ENCODE data around the gene CDK16. TPM values are rescaled to one million over a fixed set of nuclear protein-coding genes. Genes with fewer than 3 reads are reported as not detected.

The CDK16 gene
- total and polyA plus RNA-seq, 9 of the 15 experiments (the other 6 are each of a cell fraction or from before 2014, with no cell fraction given) = 3.9 to 104 (median 57.5) TPM

DNA sequence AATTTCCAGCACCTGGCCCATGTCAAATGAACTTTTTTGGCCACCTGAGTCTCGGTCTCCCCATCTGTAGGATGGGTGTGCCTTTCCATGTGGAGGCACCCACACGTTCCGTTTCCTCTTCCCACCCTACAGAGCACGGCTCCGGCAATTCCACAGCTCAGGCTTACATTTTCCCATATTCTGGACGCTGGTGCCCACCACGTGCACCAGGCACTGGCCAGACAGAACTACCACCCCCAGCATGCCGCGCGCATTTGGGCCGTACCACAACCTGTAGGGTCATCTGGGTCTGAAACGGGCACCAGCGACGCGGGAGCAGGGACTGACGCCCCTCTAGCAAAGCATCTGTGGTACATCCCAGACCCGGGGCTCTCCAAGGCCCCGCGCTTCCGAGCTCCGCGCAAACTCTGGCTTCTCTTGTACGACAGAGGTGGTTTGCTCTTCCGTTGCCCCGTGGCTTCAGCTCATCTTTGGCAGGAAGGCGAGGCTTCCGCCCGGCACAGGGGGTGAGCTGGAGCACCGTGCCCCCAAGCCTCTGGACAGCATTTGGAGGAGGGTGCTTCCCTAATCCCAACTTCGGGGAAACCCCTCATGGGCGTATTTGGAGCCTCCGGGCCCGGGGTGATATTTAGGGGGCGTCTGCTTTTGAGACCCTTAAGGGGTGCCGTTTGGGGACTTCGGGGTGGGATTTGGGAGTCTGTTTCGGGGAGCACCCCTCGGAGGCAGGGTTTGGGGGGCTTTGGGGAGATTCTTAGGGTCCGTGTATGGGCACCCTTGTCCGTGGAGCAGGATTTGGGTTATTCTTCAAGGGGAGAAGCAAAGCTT is 27.8 kb upstream of the CDK16 start (continued):
- TF ChIP-seq DEAF1 (CRISPR knock-in tag; IDR thresholded peaks at IDR 0.05) (no peak), LARP7 (IDR thresholded peaks at IDR 0.05) (no peak), MEIS2 (IDR thresholded peaks at IDR 0.05; ENCODE audit: partially characterized antibody) (no peak), ZNF175 (CRISPR knock-in tag; IDR thresholded peaks at IDR 0.05; ENCODE audit: low read depth) (no peak), NFE2 (IDR thresholded peaks at IDR 0.05; ENCODE audit: low read depth) (no peak), PREB (CRISPR knock-in tag; IDR thresholded peaks at IDR 0.05) (no peak), TCF7L2 (IDR thresholded peaks at IDR 0.05; ENCODE audit: low read depth, low read length) (peak; percentile 86), SLC30A9 (CRISPR knock-in tag; IDR thresholded peaks at IDR 0.05) (no peak), CBFA2T2 (conservative IDR thresholded peaks at IDR 0.05) (no peak), L3MBTL2 (IDR thresholded peaks at IDR 0.05) (peak; percentile 55; the same call in 1 of the 2 replicates), HDAC8 (tag; IDR thresholded peaks at IDR 0.05) (no peak), CBX3 (IDR thresholded peaks at IDR 0.05; ENCODE audit: borderline replicate concordance in 1 of 2, low read length in 2 of 2) (no peak), ZSCAN32 (CRISPR knock-in tag; IDR thresholded peaks at IDR 0.05) (no peak), ZNF347 (CRISPR knock-in tag; IDR thresholded peaks at IDR 0.05; ENCODE audit: low read depth) (no peak), COPS2 (conservative IDR thresholded peaks at IDR 0.05) (no peak)
- TF ChIP-seq, protein P1, sequence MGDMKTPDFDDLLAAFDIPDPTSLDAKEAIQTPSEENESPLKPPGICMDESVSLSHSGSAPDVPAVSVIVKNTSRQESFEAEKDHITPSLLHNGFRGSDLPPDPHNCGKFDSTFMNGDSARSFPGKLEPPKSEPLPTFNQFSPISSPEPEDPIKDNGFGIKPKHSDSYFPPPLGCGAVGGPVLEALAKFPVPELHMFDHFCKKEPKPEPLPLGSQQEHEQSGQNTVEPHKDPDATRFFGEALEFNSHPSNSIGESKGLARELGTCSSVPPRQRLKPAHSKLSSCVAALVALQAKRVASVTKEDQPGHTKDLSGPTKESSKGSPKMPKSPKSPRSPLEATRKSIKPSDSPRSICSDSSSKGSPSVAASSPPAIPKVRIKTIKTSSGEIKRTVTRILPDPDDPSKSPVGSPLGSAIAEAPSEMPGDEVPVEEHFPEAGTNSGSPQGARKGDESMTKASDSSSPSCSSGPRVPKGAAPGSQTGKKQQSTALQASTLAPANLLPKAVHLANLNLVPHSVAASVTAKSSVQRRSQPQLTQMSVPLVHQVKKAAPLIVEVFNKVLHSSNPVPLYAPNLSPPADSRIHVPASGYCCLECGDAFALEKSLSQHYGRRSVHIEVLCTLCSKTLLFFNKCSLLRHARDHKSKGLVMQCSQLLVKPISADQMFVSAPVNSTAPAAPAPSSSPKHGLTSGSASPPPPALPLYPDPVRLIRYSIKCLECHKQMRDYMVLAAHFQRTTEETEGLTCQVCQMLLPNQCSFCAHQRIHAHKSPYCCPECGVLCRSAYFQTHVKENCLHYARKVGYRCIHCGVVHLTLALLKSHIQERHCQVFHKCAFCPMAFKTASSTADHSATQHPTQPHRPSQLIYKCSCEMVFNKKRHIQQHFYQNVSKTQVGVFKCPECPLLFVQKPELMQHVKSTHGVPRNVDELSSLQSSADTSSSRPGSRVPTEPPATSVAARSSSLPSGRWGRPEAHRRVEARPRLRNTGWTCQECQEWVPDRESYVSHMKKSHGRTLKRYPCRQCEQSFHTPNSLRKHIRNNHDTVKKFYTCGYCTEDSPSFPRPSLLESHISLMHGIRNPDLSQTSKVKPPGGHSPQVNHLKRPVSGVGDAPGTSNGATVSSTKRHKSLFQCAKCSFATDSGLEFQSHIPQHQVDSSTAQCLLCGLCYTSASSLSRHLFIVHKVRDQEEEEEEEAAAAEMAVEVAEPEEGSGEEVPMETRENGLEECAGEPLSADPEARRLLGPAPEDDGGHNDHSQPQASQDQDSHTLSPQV (IDR thresholded peaks at IDR 0.05) = no peak
- TF ChIP-seq, protein P2, sequence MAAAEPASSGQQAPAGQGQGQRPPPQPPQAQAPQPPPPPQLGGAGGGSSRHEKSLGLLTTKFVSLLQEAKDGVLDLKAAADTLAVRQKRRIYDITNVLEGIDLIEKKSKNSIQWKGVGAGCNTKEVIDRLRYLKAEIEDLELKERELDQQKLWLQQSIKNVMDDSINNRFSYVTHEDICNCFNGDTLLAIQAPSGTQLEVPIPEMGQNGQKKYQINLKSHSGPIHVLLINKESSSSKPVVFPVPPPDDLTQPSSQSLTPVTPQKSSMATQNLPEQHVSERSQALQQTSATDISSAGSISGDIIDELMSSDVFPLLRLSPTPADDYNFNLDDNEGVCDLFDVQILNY (CRISPR knock-in tag; IDR thresholded peaks at IDR 0.05) = no peak
- TF ChIP-seq, protein P3, sequence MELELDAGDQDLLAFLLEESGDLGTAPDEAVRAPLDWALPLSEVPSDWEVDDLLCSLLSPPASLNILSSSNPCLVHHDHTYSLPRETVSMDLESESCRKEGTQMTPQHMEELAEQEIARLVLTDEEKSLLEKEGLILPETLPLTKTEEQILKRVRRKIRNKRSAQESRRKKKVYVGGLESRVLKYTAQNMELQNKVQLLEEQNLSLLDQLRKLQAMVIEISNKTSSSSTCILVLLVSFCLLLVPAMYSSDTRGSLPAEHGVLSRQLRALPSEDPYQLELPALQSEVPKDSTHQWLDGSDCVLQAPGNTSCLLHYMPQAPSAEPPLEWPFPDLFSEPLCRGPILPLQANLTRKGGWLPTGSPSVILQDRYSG (tag; conservative IDR thresholded peaks at IDR 0.05; ENCODE audit: low read depth) = no peak
